ENCODE data around the gene MRPL46. TPM values are rescaled to one million over a fixed set of nuclear protein-coding genes. Genes with fewer than 3 reads are reported as not detected.

The MRPL46 gene
- total and polyA plus RNA-seq, 2 of the 4 experiments (the other 2 are of a cell fraction): 14.2 to 24.2 TPM

DNA sequence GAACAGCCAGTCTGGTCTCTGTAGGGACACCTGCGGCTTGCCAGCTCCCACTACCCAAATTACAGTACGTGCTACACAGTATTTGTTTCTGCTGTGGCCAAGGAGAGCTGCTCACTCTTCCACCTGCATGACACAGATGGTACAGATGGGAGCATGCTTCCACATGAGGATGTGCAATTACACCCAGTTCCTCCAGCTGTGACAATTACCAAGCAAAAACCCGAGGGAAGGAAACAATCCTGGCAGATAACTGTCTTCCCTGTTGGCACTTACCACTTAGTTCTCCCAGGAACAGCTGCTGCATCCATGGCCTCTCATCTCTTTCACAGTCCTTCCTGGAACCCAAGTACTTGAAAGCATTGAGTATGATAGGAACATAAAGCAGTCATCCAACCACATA is 44.9 kb upstream of the MRPL46 start:
- H3K56ac ChIP-seq (ENCODE audit: extremely low read depth, insufficient read depth, low read length): no peak overlapping the region
- H2AK9ac ChIP-seq (replicated peaks; ENCODE audit: low read depth, low read length, poor library complexity): no peak overlapping the region
- TF ChIP-seq, protein P1, sequence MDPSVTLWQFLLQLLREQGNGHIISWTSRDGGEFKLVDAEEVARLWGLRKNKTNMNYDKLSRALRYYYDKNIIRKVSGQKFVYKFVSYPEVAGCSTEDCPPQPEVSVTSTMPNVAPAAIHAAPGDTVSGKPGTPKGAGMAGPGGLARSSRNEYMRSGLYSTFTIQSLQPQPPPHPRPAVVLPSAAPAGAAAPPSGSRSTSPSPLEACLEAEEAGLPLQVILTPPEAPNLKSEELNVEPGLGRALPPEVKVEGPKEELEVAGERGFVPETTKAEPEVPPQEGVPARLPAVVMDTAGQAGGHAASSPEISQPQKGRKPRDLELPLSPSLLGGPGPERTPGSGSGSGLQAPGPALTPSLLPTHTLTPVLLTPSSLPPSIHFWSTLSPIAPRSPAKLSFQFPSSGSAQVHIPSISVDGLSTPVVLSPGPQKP (IDR thresholded peaks at IDR 0.05; ENCODE audit: borderline replicate concordance, low read depth, low read length): no peak
- dilution Hi-C loops (cut with HindIII; ENCODE audit: low sequenced_read_pairs, unreplicated experiment) (no loop called here), intact Hi-C loops (cut with micrococcal nuclease) (no loop called here), in situ Hi-C loops (cut with MboI; ENCODE audit: low sequenced_read_pairs) (no loop called here)
- ChIA-PET CTCF (no interaction called here), POLR2A (ENCODE audit: unreplicated experiment) (no interaction called here)
- H2BK15ac ChIP-seq (ENCODE audit: low read depth, low read length): no peak overlapping the region
- H4K8ac ChIP-seq (ENCODE audit: low read depth in 2 of 2, low read length in 2 of 2): no peak overlapping the region
- no peaks in the 10 kb centered on the region for H3K27me3 ChIP-seq (ENCODE audit: control insufficient read depth, insufficient read depth, low read length)
- peak overlapping the region; percentile 40; the same call in 1 of the 2 replicates for H2AK5ac ChIP-seq (ENCODE audit: low read depth, low read length)
- no peak overlapping the region for H3K4me3 ChIP-seq (ENCODE audit: insufficient read depth, low read depth, low read length)
- H3K4me1 ChIP-seq (ENCODE audit: control insufficient read depth, insufficient read depth, low read length): peaks cover 9% of the 10 kb centered on the region
- peak overlapping the region; percentile 33; the same call in 1 of the 2 replicates for H2BK120ac ChIP-seq (ENCODE audit: low read depth, low read length)
- peaks cover 12% of the 10 kb centered on the region for H3K36me3 ChIP-seq (ENCODE audit: control insufficient read depth, insufficient read depth, low read length)
- H4K91ac ChIP-seq (ENCODE audit: insufficient read depth, low read depth, low read length): no peak overlapping the region
- peak overlapping the region; percentile 88 for H3K4me2 ChIP-seq (ENCODE audit: low read depth, low read length)
- H2BK20ac ChIP-seq (ENCODE audit: low read depth, low read length): peak overlapping the region; percentile 34; the same call in 1 of the 2 replicates
- no peaks in the 10 kb centered on the region for H3K9me3 ChIP-seq (ENCODE audit: control insufficient read depth, insufficient read depth, low read length)
- no peak overlapping the region; the same call in 1 of the 2 replicates for H4K5ac ChIP-seq (ENCODE audit: low read depth, low read length)
- H2AFZ ChIP-seq (replicated peaks; ENCODE audit: low read length, poor library complexity): no peak overlapping the region
- no peaks in the 10 kb centered on the region for H4K20me1 ChIP-seq (ENCODE audit: insufficient read depth, low read length)
- peak overlapping the region; percentile 40 for H2BK5ac ChIP-seq (ENCODE audit: low read depth, low read length, poor library complexity, severe bottlenecking)
- 0 out of 2 replicates have a peak overlapping the region, but pooled peaks have one; percentile 24 for H3K27ac ChIP-seq (ENCODE audit: insufficient read depth, low read length)
- H3K4ac ChIP-seq (ENCODE audit: low read depth, low read length): peak overlapping the region; percentile 33; the same call in 1 of the 2 replicates
- DNase-seq: no peak
- no peak overlapping the region for H3K23ac ChIP-seq (ENCODE audit: low read depth, low read length)
- peak overlapping the region; percentile 73; the same call in 1 of the 2 replicates for H3K18ac ChIP-seq (ENCODE audit: low read depth, low read length)
- 0 out of 2 replicates have a peak overlapping the region, but pooled peaks have one; percentile 36 for H3K14ac ChIP-seq (replicated peaks; ENCODE audit: low read depth, low read length)
- peaks cover 6% of the 10 kb centered on the region; the same call in 1 of the 2 replicates for H3K9me1 ChIP-seq (ENCODE audit: insufficient read depth, low read length)
- peaks cover 0 to 7% of the 10 kb centered on the region in 2 experiments; a peak in 1 of 4 replicates for H3K79me1 ChIP-seq (ENCODE audit: low read depth in 1 of 2, low read length in 2 of 2)
- 0 out of 2 replicates have a peak, but pooled peaks have one; percentile 35 for ATAC-seq (ENCODE audit: low read depth)
- H3K9ac ChIP-seq (ENCODE audit: low read depth, low read length): no peak overlapping the region
- no TSS peak for BruUV-seq (replicated peaks)
- no CpG with 5 or more reads among the region's 3 CpGs for WGBS, 2 experiments (ENCODE audit: extremely low coverage in 2 of 2, insufficient read length in 1 of 2)
